Neural cell (in vitro differentiated cells): ENCODE results near the gene STX1B. TPM values are rescaled to one million over a fixed set of nuclear protein-coding genes. Genes with fewer than 3 reads are reported as not detected.

Experiments
- H2AFZ ChIP-seq: fragments of 200-600, 300-800 bp; sonication (generic), shearing (Covaris generic); 2 replicates; pipeline ENCODE4 v1.6.0; 2014; ENCODE audit warnings: low read depth, mild to moderate bottlenecking, antibody characterized with exemption, low read length, moderate library complexity
- H3F3A ChIP-seq: fragments of 200-600 bp; shearing (Covaris generic); 2 replicates; pipeline ENCODE4 v1.6.1; 2016; ENCODE audit warnings: mild to moderate bottlenecking, moderate library complexity, mixed read lengths, antibody characterized with exemption, low read length; ENCODE audit not compliant: insufficient read depth, poor library complexity, severe bottlenecking
- H3K27ac ChIP-seq: fragments of 200-600, 300-800 bp; sonication (generic), shearing (Covaris generic); 2 replicates; pipeline ENCODE4 v1.5.1; 2014; ENCODE audit warnings: mild to moderate bottlenecking, low read length, moderate library complexity
- H3K27me3 ChIP-seq: fragments of 300-800, 200-600 bp; sonication (generic), shearing (Covaris generic); 2 replicates; pipeline ENCODE4 v1.6.0; 2014; ENCODE audit warnings: mild to moderate bottlenecking, low read depth, low read length, moderate library complexity; ENCODE audit not compliant: insufficient read depth
- H3K36me3 ChIP-seq: fragments of 300-800, 200-600 bp; sonication (generic), shearing (Covaris generic); 2 replicates; pipeline ENCODE4 v1.5.1; 2014; ENCODE audit warnings: mild to moderate bottlenecking, antibody characterized with exemption, low read length, moderate library complexity; ENCODE audit not compliant: insufficient read depth
- H3K4me2 ChIP-seq: fragments of 300-800, 200-600 bp; sonication (generic), shearing (Covaris generic); 2 replicates; pipeline ENCODE4 v1.6.0; 2014; ENCODE audit warnings: mild to moderate bottlenecking, low read length
- H3K4me3 ChIP-seq: fragments of 300-800, 200-600 bp; sonication (generic), shearing (Covaris generic); 2 replicates; pipeline ENCODE4 v1.5.1; 2014; ENCODE audit warnings: mild to moderate bottlenecking, low read length, moderate library complexity
- H3K79me2 ChIP-seq: fragments of 200-600 bp; shearing (Covaris generic); replicated peaks from 2 replicates; pipeline ENCODE4 v1.6.0; 2014; ENCODE audit warnings: mild to moderate bottlenecking, low read length, moderate library complexity; ENCODE audit not compliant: insufficient read depth
- H3K9ac ChIP-seq: fragments of 300-800, 200-600 bp; sonication (generic), shearing (Covaris generic); 2 replicates; pipeline ENCODE4 v1.6.1; 2016; ENCODE audit warnings: mild to moderate bottlenecking, low read length, mixed read lengths
- H3K9me2 ChIP-seq: fragments of 200-600 bp; shearing (Covaris generic); 2 replicates; pipeline ENCODE4 v1.6.1; 2016; ENCODE audit warnings: mild to moderate bottlenecking, low read length, mixed read lengths; ENCODE audit not compliant: insufficient read depth
- H3K9me3 ChIP-seq: fragments of 200-600, 300-800 bp; sonication (generic), shearing (Covaris generic); 2 replicates; pipeline ENCODE4 v1.6.1; 2016; ENCODE audit warnings: mild to moderate bottlenecking, mixed run types, low read length, moderate library complexity, mixed read lengths
- H4K20me1 ChIP-seq: fragments of 200-600 bp; shearing (Covaris generic); 2 replicates; pipeline ENCODE4 v1.6.1; 2016; ENCODE audit warnings: mild to moderate bottlenecking, mixed run types; ENCODE audit not compliant: insufficient read depth
- EP300 ChIP-seq: fragments of 450-650 bp; conservative IDR thresholded peaks from 2 replicates; pipeline ENCODE4 v1.6.1; 2014; ENCODE audit warnings: antibody characterized with exemption, mild to moderate bottlenecking, moderate library complexity; ENCODE audit not compliant: poor library complexity, severe bottlenecking
- EZH2 ChIP-seq: fragments of 200-600, 300-800 bp; shearing (Covaris generic), sonication (generic); IDR thresholded peaks from 2 replicates; pipeline ENCODE4 v1.6.1; 2014; ENCODE audit warnings: antibody characterized with exemption, low read length, borderline replicate concordance, mild to moderate bottlenecking; ENCODE audit not compliant: insufficient read depth, poor library complexity, severe bottlenecking
- MXI1 ChIP-seq: fragments of 450-650 bp; conservative IDR thresholded peaks from 2 replicates; pipeline ENCODE4 v1.6.1; 2014; ENCODE audit warnings: antibody characterized with exemption, mild to moderate bottlenecking; ENCODE audit not compliant: poor library complexity, severe bottlenecking
- POLR2AphosphoS5 ChIP-seq: IDR thresholded peaks from 2 replicates; pipeline ENCODE4 v1.6.1; 2012
- RAD21 ChIP-seq: fragments of 450-650 bp; conservative IDR thresholded peaks from 2 replicates; pipeline ENCODE4 v1.6.1; 2014; ENCODE audit warnings: antibody characterized with exemption, mild to moderate bottlenecking, moderate library complexity
- SMC3 ChIP-seq: fragments of 450-650 bp; conservative IDR thresholded peaks from 2 replicates; pipeline ENCODE4 v1.6.1; 2014; ENCODE audit warnings: antibody characterized with exemption, mild to moderate bottlenecking, moderate library complexity; ENCODE audit not compliant: poor library complexity
- TAF1 ChIP-seq: IDR thresholded peaks from 2 replicates; pipeline ENCODE4 v1.6.1; 2012; ENCODE audit warnings: low read depth
- polyA plus RNA-seq: library from polyadenylated mRNA; depleted of rRNA; stranded (reverse); fragments of >200 nt; gene quantifications from 2 replicates; pipeline ENCODE4 v1.2.3, GENCODE V29; 2014
- TF ChIP-seq, protein P1 (sequence below): IDR thresholded peaks from 2 replicates; pipeline ENCODE4 v1.6.1; 2012; ENCODE audit warnings: borderline replicate concordance
- TF ChIP-seq, protein P2 (sequence below): fragments of 450-650 bp; IDR thresholded peaks from 2 replicates; pipeline ENCODE4 v1.5.1; 2014; ENCODE audit warnings: antibody characterized with exemption, mild to moderate bottlenecking, moderate library complexity; ENCODE audit not compliant: poor library complexity, severe bottlenecking

The STX1B gene
- polyA plus RNA-seq, 1 donor from 2014 or later: 4.5 TPM

DNA sequence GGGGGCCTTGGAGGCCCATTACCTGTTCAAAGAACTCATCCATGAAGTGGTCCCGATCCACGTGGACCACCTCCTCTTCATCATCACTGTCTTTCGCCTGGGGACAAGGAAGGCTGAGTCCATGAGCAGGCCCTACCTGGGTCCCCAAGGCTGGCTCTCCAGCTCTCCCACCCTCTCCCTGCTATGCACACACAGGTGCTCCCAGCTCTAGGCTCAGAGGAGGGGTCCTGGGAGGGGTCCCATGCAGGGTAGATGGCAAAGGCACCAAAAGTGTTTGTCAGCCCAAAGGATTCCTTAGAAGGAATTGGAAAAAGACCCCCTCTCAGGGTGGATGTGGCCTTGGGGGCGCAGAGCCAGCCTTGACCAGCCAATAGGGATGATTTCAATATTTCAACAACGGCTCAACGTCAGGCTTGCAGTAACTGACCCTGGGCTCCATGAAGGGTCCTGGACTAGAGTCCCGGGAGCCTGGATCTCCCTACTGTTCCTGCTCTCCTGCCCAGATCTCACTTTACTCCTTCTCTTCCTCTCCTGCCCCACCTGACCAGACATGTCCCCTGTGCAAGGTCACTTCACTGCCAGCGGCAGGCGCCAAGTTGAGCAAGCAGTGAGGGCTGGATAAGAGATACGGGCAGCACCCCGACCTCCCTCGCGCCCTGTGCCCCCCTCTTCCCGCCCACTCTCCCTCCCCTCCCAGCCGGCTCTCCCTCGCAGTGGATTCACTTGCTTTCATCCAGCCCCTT, 8.8 kb downstream of the STX1B start:
- TF ChIP-seq POLR2AphosphoS5 (no peak), RAD21 (no peak), SMC3 (no peak), EZH2 (no peak), EP300 (no peak), TAF1 (no peak), MXI1 (no peak)
- TF ChIP-seq, protein P1, sequence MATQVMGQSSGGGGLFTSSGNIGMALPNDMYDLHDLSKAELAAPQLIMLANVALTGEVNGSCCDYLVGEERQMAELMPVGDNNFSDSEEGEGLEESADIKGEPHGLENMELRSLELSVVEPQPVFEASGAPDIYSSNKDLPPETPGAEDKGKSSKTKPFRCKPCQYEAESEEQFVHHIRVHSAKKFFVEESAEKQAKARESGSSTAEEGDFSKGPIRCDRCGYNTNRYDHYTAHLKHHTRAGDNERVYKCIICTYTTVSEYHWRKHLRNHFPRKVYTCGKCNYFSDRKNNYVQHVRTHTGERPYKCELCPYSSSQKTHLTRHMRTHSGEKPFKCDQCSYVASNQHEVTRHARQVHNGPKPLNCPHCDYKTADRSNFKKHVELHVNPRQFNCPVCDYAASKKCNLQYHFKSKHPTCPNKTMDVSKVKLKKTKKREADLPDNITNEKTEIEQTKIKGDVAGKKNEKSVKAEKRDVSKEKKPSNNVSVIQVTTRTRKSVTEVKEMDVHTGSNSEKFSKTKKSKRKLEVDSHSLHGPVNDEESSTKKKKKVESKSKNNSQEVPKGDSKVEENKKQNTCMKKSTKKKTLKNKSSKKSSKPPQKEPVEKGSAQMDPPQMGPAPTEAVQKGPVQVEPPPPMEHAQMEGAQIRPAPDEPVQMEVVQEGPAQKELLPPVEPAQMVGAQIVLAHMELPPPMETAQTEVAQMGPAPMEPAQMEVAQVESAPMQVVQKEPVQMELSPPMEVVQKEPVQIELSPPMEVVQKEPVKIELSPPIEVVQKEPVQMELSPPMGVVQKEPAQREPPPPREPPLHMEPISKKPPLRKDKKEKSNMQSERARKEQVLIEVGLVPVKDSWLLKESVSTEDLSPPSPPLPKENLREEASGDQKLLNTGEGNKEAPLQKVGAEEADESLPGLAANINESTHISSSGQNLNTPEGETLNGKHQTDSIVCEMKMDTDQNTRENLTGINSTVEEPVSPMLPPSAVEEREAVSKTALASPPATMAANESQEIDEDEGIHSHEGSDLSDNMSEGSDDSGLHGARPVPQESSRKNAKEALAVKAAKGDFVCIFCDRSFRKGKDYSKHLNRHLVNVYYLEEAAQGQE: no peak
- TF ChIP-seq, protein P2, sequence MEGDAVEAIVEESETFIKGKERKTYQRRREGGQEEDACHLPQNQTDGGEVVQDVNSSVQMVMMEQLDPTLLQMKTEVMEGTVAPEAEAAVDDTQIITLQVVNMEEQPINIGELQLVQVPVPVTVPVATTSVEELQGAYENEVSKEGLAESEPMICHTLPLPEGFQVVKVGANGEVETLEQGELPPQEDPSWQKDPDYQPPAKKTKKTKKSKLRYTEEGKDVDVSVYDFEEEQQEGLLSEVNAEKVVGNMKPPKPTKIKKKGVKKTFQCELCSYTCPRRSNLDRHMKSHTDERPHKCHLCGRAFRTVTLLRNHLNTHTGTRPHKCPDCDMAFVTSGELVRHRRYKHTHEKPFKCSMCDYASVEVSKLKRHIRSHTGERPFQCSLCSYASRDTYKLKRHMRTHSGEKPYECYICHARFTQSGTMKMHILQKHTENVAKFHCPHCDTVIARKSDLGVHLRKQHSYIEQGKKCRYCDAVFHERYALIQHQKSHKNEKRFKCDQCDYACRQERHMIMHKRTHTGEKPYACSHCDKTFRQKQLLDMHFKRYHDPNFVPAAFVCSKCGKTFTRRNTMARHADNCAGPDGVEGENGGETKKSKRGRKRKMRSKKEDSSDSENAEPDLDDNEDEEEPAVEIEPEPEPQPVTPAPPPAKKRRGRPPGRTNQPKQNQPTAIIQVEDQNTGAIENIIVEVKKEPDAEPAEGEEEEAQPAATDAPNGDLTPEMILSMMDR: no peak
- Histone ChIP-seq H4K20me1 (no peaks in the 10 kb centered on the region), H3K9ac (no peak overlapping the region), H2AFZ (no peak overlapping the region), H3K4me3 (no peak overlapping the region), H3K36me3 (no peaks in the 10 kb centered on the region), H3K27me3 (peaks cover 4% of the 10 kb centered on the region), H3K27ac (no peak overlapping the region), H3K4me2 (no peak overlapping the region), H3K79me2 (no peaks in the 10 kb centered on the region), H3K9me2 (no peaks in the 10 kb centered on the region), H3F3A (no peaks in the 10 kb centered on the region), H3K9me3 (no peaks in the 10 kb centered on the region)

DNA sequence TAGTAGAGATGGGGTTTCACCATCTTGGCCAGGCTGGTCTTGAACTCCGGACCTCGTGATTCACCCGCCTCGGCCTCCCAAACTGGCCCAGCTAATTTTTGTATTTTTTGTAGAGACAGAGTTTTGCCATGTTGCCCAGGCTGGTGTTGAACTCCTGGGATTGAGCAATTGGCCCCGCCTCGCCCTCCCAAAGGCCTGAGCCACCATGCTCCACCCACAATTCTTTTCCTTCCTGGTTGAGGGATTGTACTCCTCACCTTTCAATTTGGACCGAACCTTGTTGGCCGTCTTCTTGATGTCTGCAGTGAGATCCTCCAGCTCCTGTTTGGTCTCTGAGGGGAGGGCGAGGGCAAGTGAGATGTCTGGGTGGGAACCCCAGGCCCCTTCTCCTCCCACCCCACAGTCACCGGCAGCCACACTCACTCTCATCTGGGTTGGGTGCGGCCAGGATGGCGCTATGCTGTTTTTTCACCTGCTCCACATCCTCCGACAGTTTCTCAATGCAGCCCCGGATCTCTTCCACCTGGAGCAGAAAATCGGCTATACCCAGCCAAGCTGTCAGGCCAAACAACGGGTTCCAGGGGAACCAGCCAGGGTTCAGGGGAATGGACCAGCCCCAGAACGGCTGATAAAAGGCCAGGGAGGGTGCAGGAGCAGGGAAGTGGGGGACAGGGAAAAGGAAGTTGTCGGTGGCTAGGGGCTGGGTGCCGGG, 9.6 kb downstream of the STX1B start:
- Histone ChIP-seq H3K9me3 (no peaks in the 10 kb centered on the region), H3K4me2 (no peak overlapping the region), H4K20me1 (no peaks in the 10 kb centered on the region), H3K9ac (no peak overlapping the region), H3K27ac (no peak overlapping the region), H3K36me3 (no peaks in the 10 kb centered on the region), H2AFZ (no peak overlapping the region), H3K4me3 (no peak overlapping the region), H3F3A (no peaks in the 10 kb centered on the region), H3K79me2 (no peaks in the 10 kb centered on the region), H3K27me3 (peaks cover 4% of the 10 kb centered on the region), H3K9me2 (no peaks in the 10 kb centered on the region)
- TF ChIP-seq EP300: no peak
- TF ChIP-seq, protein P2: no peak
- no peak for TF ChIP-seq POLR2AphosphoS5
- TF ChIP-seq, protein P1: no peak
- no peak for TF ChIP-seq EZH2
- TF ChIP-seq RAD21: no peak
- no peak for TF ChIP-seq MXI1
- TF ChIP-seq TAF1: no peak
- no peak for TF ChIP-seq SMC3
